CD4-positive, alpha-beta T cell treated with Interleukin-10 for 1 hour (primary cell): ENCODE results near the gene TUBG2.

Source experiments
- DNase-seq: peaks from one replicate; pipeline ENCODE4 v3.0.0-alpha.2; 2020

The TUBG2 gene

GRCh38 chr17:42700586-42701289, 41.7 kb downstream of the TUBG2 start:
- DNase-seq = no peak

GRCh38 chr17:42702446-42702845, 43.4 kb downstream of the TUBG2 start:
- DNase-seq = no peak

GRCh38 chr17:42704490-42704836, 45.4 kb downstream of the TUBG2 start:
- DNase-seq = no peak

- no peak for DNase-seq
Measured at GRCh38 chr17:42704837-42705494, 45.9 kb downstream of the TUBG2 start.

- peak; percentile 65 for DNase-seq
Measured at GRCh38 chr17:42706732-42707131, 47.6 kb downstream of the TUBG2 start.

- no peak for DNase-seq
Measured at GRCh38 chr17:42708588-42708987, 49.5 kb downstream of the TUBG2 start.

- no peak for DNase-seq
Measured at GRCh38 chr17:42709561-42709960, 50.5 kb downstream of the TUBG2 start.
